ENCODE results near the gene PHKG1.
"Not testable (repeated sequence)": the region's sequence is repeated elsewhere in the genome, so short reads cannot be mapped to it uniquely, and the experiment has no call there.

DNA sequence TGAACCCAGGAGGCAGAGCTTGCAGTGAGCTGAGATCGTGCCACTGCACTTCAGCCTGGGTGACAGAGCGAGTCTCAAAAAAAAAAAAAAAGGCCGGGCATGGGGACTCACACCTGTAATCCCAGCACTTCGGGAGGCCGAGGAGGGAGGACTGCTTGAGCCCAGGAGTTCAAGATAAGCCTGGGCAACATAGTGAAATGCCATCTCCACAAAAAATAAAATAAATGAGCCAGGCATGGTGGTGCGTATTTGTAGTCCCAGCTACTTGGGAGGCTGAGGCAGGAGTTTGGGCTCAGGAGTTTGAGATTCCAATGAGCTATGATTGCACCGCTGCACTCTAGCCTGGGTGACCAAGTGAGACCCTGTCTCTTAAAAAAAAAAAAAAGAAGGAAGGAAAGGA is 60.2 kb downstream of the PHKG1 start:
- TF ChIP-seq, protein P1, sequence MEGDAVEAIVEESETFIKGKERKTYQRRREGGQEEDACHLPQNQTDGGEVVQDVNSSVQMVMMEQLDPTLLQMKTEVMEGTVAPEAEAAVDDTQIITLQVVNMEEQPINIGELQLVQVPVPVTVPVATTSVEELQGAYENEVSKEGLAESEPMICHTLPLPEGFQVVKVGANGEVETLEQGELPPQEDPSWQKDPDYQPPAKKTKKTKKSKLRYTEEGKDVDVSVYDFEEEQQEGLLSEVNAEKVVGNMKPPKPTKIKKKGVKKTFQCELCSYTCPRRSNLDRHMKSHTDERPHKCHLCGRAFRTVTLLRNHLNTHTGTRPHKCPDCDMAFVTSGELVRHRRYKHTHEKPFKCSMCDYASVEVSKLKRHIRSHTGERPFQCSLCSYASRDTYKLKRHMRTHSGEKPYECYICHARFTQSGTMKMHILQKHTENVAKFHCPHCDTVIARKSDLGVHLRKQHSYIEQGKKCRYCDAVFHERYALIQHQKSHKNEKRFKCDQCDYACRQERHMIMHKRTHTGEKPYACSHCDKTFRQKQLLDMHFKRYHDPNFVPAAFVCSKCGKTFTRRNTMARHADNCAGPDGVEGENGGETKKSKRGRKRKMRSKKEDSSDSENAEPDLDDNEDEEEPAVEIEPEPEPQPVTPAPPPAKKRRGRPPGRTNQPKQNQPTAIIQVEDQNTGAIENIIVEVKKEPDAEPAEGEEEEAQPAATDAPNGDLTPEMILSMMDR (IDR thresholded peaks at IDR 0.05; ENCODE audit: low read depth, low read length) = not testable (repeated sequence)
- not testable (repeated sequence) for TF ChIP-seq EZH2phosphoT487 (IDR thresholded peaks at IDR 0.05; ENCODE audit: low read depth)
